Measurements from ENCODE around the gene MXD3.

MXD3 gene

DNA sequence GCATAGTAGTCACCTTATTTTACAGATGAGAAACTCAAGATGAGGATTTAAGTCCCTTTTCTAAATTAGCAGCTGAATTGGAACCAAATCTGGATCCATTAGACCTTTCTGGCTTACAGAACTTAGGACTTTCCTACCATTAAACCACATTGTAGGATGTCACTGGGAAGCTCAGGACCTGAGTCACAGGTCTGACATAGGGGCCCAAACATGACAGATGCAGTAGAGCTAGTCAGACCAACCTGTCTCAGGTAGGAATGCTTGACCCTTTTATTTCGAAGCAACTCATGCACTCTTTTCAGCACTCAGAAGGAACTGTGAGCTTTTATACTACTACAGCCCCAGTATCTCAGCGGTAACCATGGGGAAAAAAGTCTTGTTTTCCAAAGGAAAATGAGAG is 10.7 kb downstream of the MXD3 start:
- Histone ChIP-seq H3K27ac (peak overlapping the region; percentile 64), H2AFZ (no peak overlapping the region), H3K4me1 (peaks cover 30% of the 10 kb centered on the region), H3K4me2 (ENCODE audit: low read length) (no peak overlapping the region), H3K79me2 (peaks cover 7% of the 10 kb centered on the region), H3K27me3 (ENCODE audit: control insufficient read depth, insufficient read depth, low read length) (no peaks in the 10 kb centered on the region), H3K9me3 (ENCODE audit: control insufficient read depth, low read length) (no peaks in the 10 kb centered on the region), H3K36me3 (ENCODE audit: control insufficient read depth, insufficient read depth, low read length) (no peaks in the 10 kb centered on the region), H3K4me3 (ENCODE audit: low read depth, low read length) (no peak overlapping the region), H3K9ac (no peak overlapping the region)
- TF ChIP-seq, protein P1, sequence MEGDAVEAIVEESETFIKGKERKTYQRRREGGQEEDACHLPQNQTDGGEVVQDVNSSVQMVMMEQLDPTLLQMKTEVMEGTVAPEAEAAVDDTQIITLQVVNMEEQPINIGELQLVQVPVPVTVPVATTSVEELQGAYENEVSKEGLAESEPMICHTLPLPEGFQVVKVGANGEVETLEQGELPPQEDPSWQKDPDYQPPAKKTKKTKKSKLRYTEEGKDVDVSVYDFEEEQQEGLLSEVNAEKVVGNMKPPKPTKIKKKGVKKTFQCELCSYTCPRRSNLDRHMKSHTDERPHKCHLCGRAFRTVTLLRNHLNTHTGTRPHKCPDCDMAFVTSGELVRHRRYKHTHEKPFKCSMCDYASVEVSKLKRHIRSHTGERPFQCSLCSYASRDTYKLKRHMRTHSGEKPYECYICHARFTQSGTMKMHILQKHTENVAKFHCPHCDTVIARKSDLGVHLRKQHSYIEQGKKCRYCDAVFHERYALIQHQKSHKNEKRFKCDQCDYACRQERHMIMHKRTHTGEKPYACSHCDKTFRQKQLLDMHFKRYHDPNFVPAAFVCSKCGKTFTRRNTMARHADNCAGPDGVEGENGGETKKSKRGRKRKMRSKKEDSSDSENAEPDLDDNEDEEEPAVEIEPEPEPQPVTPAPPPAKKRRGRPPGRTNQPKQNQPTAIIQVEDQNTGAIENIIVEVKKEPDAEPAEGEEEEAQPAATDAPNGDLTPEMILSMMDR (IDR thresholded peaks at IDR 0.05): no peak

DNA sequence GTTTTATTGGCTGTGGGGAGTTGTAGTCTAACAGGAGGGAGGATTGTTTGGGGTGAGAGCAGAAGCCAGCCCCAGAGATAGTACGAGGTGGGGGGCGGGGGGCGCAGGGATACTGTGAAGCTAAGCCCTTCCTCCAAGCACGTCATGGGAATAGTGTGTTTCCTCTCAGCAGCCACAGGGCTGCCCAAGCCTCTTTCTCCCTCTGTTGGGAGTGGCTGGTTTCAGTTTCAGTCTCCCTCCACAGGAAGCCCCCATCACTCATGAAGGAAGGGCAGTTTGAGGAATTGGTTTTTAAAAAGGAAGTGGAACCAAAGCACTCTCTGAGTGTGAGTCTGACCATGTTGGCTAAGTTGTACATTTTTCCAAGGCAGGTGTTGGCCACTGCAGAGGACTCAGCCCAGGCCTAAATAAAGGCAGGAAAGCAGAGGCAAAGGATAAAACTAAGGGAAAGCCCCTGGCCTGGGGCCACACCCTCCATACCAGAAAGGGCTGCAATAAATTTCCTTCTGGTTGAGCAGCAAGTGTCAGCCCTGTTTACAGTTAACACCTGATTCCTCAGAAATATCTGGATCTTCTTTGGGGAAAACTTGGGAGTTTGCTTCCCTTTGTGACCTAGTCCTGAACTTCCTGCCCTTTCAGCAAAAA is 11.3 kb downstream of the MXD3 start:
- H3K27ac ChIP-seq: peak overlapping the region; percentile 64
- H2AFZ ChIP-seq: no peak overlapping the region
- no peaks in the 10 kb centered on the region for H3K9me3 ChIP-seq (ENCODE audit: control insufficient read depth, low read length)
- no peak overlapping the region for H3K4me2 ChIP-seq (ENCODE audit: low read length)
- TF ChIP-seq, protein P1 (IDR thresholded peaks at IDR 0.05): no peak
- no peaks in the 10 kb centered on the region for H3K36me3 ChIP-seq (ENCODE audit: control insufficient read depth, insufficient read depth, low read length)
- no peak overlapping the region for H3K9ac ChIP-seq
- peaks cover 30% of the 10 kb centered on the region for H3K4me1 ChIP-seq
- H3K4me3 ChIP-seq (ENCODE audit: low read depth, low read length): no peak overlapping the region
- H3K27me3 ChIP-seq (ENCODE audit: control insufficient read depth, insufficient read depth, low read length): no peaks in the 10 kb centered on the region
- H3K79me2 ChIP-seq: peaks cover 4% of the 10 kb centered on the region

DNA sequence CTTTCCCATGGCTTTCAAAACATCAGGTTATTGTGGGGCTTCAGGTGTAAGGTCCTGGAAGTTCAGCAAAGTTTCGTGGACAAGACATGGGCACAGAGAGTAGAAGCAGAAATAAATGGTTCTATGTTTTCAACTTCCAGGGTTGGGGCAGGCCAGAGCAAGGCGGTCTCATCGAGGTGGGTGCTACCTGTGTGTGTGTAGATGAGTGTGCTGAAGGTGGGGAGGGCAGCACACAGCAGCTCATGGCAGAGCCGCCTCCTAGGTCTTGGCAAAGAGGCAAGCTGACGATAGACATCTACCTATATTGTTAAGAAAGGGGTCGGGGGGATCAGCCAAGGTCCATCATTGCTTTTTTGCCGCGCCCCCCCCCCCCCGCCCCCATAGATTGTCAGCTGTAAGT is 12.0 kb downstream of the MXD3 start:
- Histone ChIP-seq H3K27ac (peak overlapping the region; percentile 43), H3K4me3 (ENCODE audit: low read depth, low read length) (no peak overlapping the region), H3K9me3 (ENCODE audit: control insufficient read depth, low read length) (no peaks in the 10 kb centered on the region), H3K4me1 (peaks cover 27% of the 10 kb centered on the region), H3K36me3 (ENCODE audit: control insufficient read depth, insufficient read depth, low read length) (no peaks in the 10 kb centered on the region), H3K4me2 (ENCODE audit: low read length) (no peak overlapping the region), H3K27me3 (ENCODE audit: control insufficient read depth, insufficient read depth, low read length) (no peaks in the 10 kb centered on the region), H3K79me2 (peaks cover 3% of the 10 kb centered on the region), H3K9ac (no peak overlapping the region), H2AFZ (no peak overlapping the region)
- TF ChIP-seq, protein P1 (IDR thresholded peaks at IDR 0.05): no peak

DNA sequence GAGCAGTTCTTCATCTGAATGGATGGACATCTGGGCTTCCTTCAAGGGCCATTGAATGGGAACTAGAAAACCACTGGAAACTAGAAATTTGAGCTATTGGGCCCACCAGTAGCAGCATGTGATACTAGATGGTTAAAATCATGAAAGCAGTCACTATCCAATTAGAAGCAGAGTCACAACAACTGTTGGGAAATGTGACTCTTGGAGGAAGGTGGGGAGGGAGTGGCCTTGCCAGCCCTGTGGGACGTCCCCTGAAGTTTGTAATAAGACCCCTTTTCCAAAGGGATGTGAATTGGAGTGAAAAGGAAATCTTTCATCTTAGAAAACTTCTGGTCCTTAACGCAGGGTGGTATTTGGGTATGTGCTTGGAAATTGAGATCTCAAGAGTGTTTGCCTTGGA is 13.8 kb downstream of the MXD3 start:
- H3K36me3 ChIP-seq (ENCODE audit: control insufficient read depth, insufficient read depth, low read length): no peaks in the 10 kb centered on the region

More for the DNA sequence above, 13.8 kb downstream of the MXD3 start:
- Histone ChIP-seq H2AFZ (no peak overlapping the region), H3K9ac (no peak overlapping the region), H3K27ac (no peak overlapping the region), H3K4me1 (peaks cover 20% of the 10 kb centered on the region), H3K4me3 (ENCODE audit: low read depth, low read length) (no peak overlapping the region), H3K9me3 (ENCODE audit: control insufficient read depth, low read length) (no peaks in the 10 kb centered on the region), H3K4me2 (ENCODE audit: low read length) (no peak overlapping the region), H3K79me2 (no peaks in the 10 kb centered on the region), H3K27me3 (ENCODE audit: control insufficient read depth, insufficient read depth, low read length) (no peaks in the 10 kb centered on the region)
- TF ChIP-seq, protein P1 (IDR thresholded peaks at IDR 0.05): no peak

Data from parathyroid adenoma (tissue), 2 donors.